Neural cell (in vitro differentiated cells): ENCODE measurements around the gene CEBPB. TPM values are rescaled to one million over a fixed set of nuclear protein-coding genes. Genes with fewer than 3 reads are reported as not detected.

Experiments
- polyA plus RNA-seq: library from polyadenylated mRNA; depleted of rRNA; stranded (reverse); fragments of >200 nt; gene quantifications from 2 replicates; pipeline ENCODE4 v1.2.3, GENCODE V29; 2014

CEBPB gene
- polyA plus RNA-seq, 1 donor from 2014 or later: 0.59 TPM

Other genes with a start within 250 kb of the CEBPB start
- 0.31 TPM in 1 of 2 replicates, not detected in the other for gene SNAI1, start 207.8 kb upstream of the CEBPB start, polyA plus RNA-seq
- 34.4 and 44.2 TPM in 2 replicates for gene UBE2V1, start 77.7 kb upstream of the CEBPB start, polyA plus RNA-seq
- gene PEDS1, start 37.1 kb upstream of the CEBPB start, polyA plus RNA-seq: 10.0 and 16.5 TPM in 2 replicates